ENCODE measurements around the gene FBXW7.

- no peak for TF ChIP-seq CTCF (IDR thresholded peaks at IDR 0.05)
- no peak for TF ChIP-seq CHD2 (IDR thresholded peaks at IDR 0.05; ENCODE audit: low read length, partially characterized antibody)
- TF ChIP-seq MYC (IDR thresholded peaks at IDR 0.05; ENCODE audit: borderline replicate concordance, low read length) = no peak
Measured at GRCh38 chr4:152463562-152463961, 72.3 kb downstream of the FBXW7 start.

Measured in A549 (cell line).